Dendritic cell treated with granulocyte-macrophage colony-stimulating factor and Interleukin-4, amounts not matched to agents 40 ng/mL and 50 ng/mL, for 4 days (primary cell): ENCODE data around the gene IGF2.

Source experiments
- H3K27ac Mint-ChIP-seq: one replicate; pipeline ENCODE4 v1.8.0; 2022; ENCODE audit warnings: mild to moderate bottlenecking, mixed read lengths
- H3K27me3 Mint-ChIP-seq: one replicate; pipeline ENCODE4 v1.8.0; 2022; ENCODE audit warnings: mild to moderate bottlenecking, mixed read lengths
- H3K36me3 Mint-ChIP-seq: one replicate; pipeline ENCODE4 v1.8.0; 2022; ENCODE audit warnings: low read depth, mixed read lengths
- H3K4me1 Mint-ChIP-seq: one replicate; pipeline ENCODE4 v1.8.0; 2022; ENCODE audit warnings: low read depth, mixed read lengths
- H3K4me3 Mint-ChIP-seq: one replicate; pipeline ENCODE4 v1.8.0; 2022; ENCODE audit warnings: mild to moderate bottlenecking, moderate library complexity, mixed read lengths
- H3K9me3 Mint-ChIP-seq: one replicate; pipeline ENCODE4 v1.8.0; 2022; ENCODE audit warnings: mixed read lengths
- intact Hi-C: fragments of 100-400 bp; cut with micrococcal nuclease; formaldehyde crosslinking; loops from one replicate; pipeline ENCODE4 v1.15.0; 2022

The IGF2 gene

DNA sequence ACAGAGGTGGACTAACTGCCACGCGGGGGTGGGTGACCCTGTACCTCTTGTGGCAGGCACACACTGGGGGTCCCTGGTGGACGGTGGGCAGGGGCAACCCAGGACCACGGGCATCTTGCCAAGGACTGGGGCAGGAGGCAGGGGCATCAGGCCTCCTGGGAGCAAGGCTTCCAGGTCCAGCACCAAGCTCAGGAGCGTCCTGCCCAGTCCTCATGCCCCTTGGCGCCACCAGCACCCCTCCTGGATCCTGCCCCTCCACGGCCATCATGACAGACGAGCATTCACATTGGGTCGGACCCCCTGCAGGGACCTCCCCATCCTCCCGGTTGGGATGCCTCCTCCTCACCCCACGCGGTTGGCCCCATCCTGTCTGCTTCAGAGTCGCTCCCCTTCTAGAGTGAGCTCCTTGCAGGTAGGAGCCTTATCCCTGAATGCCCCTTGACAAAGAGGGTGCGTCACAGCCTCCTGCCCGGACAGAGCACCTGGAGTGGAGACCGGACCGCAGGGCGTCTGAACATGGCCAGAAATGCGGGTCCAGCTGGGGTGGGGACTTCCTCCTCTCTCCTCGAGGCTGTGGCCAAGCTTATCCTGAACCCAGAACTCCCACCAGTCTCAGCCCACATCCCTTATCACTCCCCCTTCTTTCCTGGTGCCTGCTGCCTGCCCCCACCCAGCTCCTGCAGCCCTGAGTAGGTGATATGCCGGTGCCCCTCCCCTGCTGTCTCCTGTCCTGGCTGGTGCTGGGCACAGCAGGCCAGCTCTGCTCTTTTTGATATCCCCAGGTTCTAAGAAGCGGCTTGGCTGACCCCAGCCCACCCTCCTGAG lies 40.3 kb downstream of the IGF2 start:
- H3K27me3 Mint-ChIP-seq, result peaks cover 7% of the 10 kb centered on the region
- H3K9me3 Mint-ChIP-seq, result no peaks in the 10 kb centered on the region
- no peaks in the 10 kb centered on the region for H3K4me1 Mint-ChIP-seq
- no peaks in the 10 kb centered on the region for H3K36me3 Mint-ChIP-seq
- intact Hi-C loops, result no loop called here
- H3K27ac Mint-ChIP-seq, result no peak overlapping the region
- no peak overlapping the region for H3K4me3 Mint-ChIP-seq

- peaks cover 14% of the 10 kb centered on the region for H3K27me3 Mint-ChIP-seq
- H3K4me3 Mint-ChIP-seq, result no peak overlapping the region
- intact Hi-C loops, result no loop called here
- H3K36me3 Mint-ChIP-seq, result no peaks in the 10 kb centered on the region
- H3K4me1 Mint-ChIP-seq, result no peaks in the 10 kb centered on the region
- no peaks in the 10 kb centered on the region for H3K9me3 Mint-ChIP-seq
- no peak overlapping the region for H3K27ac Mint-ChIP-seq
Observed at GRCh38 chr11:2097998-2098690, 41.0 kb downstream of the IGF2 start.

GRCh38 chr11:2097356-2097997 lies 41.7 kb downstream of the IGF2 start:
- Mint-ChIP-seq H3K27me3 (peaks cover 19% of the 10 kb centered on the region), H3K4me3 (no peak overlapping the region), H3K4me1 (no peaks in the 10 kb centered on the region), H3K9me3 (no peaks in the 10 kb centered on the region), H3K36me3 (no peaks in the 10 kb centered on the region), H3K27ac (no peak overlapping the region)
- intact Hi-C loops, result no loop called here

DNA sequence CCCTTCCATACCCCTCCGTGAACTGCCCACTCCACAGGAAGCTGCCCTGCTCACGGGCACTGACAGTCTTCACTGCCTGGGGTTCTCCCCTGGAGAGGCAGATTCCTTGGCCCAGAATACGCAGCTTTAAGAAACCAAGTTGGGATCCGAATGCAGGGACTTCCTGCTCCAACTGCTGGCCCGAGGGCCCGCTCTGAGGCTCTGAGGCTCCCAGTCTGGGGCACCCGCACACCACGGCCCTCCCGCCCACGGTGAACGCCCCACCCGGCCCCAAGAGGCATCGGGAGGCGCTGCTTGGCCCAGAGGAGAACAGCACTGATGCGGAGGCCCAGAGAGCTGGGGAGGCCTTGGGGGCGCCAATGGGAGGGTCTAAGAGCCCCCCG lies 42.3 kb downstream of the IGF2 start:
- no peaks in the 10 kb centered on the region for H3K9me3 Mint-ChIP-seq
- H3K27me3 Mint-ChIP-seq, result peaks cover 22% of the 10 kb centered on the region
- intact Hi-C loops, result no loop called here
- H3K4me3 Mint-ChIP-seq, result no peak overlapping the region
- no peaks in the 10 kb centered on the region for H3K4me1 Mint-ChIP-seq
- no peaks in the 10 kb centered on the region for H3K36me3 Mint-ChIP-seq
- no peak overlapping the region for H3K27ac Mint-ChIP-seq

- Mint-ChIP-seq H3K36me3 (no peaks in the 10 kb centered on the region), H3K27ac (no peak overlapping the region), H3K4me3 (no peak overlapping the region), H3K27me3 (peaks cover 25% of the 10 kb centered on the region), H3K9me3 (no peaks in the 10 kb centered on the region), H3K4me1 (no peaks in the 10 kb centered on the region)
- intact Hi-C loops, result no loop called here
Observed at GRCh38 chr11:2096011-2096918, 42.9 kb downstream of the IGF2 start.

DNA sequence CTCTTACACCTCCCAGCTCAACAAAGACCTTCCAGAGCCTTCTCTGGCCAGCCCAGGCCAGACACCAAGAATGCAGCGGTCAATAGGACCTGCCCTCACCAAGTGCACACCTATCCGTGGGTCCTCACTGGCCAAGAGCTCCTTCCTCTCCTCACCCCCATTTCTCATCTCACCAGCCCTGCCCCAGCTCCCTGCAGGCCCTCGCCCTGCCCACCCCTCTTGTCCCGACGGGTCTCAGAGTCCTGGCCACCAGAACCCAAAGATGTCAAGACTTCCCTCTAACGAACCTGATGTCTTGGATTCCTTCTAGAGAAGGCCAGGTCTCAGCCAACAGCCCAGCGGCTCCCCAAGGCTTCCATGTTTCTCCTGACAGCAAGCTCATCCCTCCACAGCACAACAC lies 43.6 kb downstream of the IGF2 start:
- Mint-ChIP-seq H3K27me3 (peaks cover 25% of the 10 kb centered on the region), H3K36me3 (no peaks in the 10 kb centered on the region), H3K4me1 (no peaks in the 10 kb centered on the region), H3K9me3 (no peaks in the 10 kb centered on the region), H3K4me3 (no peak overlapping the region), H3K27ac (no peak overlapping the region)
- intact Hi-C loops, result no loop called here

DNA sequence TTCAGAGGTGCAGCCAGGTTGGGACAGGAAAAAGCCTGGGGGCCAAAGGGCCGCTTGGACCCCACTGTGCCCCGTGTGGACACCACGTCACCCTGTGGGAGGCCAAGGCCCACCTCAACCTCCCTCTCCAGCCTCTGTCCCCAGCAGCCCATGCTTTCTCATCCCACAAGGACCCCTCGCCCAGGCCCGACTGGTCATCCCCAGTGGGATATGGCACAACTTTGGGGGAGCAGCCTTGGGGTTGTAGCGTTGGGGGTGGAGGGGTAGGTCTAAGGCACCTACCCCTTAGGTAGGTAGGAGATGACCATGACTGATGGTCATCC lies 44.0 kb downstream of the IGF2 start:
- no peaks in the 10 kb centered on the region for H3K9me3 Mint-ChIP-seq
- H3K4me1 Mint-ChIP-seq, result no peaks in the 10 kb centered on the region
- no peak overlapping the region for H3K4me3 Mint-ChIP-seq
- no peak overlapping the region for H3K27ac Mint-ChIP-seq
- H3K36me3 Mint-ChIP-seq, result no peaks in the 10 kb centered on the region
- intact Hi-C loops, result no loop called here
- peaks cover 25% of the 10 kb centered on the region for H3K27me3 Mint-ChIP-seq

DNA sequence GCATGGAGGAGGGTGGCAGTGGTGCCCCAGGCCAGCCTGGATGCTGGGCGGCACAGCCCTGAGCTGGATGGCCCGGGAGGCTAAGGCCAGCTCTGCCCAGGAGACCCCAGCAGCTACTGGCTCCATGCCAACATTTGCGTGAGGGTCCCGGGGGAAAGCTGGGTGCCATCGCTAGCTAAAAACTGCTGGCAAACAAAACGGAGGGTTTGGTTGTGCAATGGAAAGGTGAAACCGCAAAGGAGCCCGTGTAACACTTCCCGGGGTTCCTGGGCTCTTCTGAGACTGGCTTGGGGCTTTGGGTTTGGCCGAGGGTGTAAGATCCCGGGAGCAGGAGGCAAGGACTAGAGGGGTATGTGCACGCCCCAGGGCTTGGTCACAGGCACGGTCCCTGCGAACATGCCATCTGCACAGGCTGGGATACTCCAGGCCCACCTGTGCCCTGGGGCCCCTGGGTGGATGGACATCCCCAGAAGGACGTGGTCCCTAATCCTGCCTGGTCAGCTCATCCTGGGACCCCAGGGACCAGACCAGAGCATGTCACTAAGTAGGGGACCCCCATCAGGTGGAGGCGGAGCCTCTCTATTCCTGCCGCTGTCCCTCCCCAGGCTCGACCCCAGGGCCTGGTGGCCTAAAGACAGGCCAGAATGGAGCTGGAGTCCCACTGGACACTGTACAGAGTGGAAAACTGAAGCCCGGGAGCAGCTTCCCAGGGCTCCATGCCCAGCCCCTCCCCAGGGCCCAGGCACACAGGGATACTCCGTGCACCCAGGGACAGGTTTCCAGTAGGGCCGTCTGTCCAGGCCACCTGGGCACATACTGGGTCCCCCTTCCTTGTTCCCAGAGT lies 44.6 kb downstream of the IGF2 start:
- Mint-ChIP-seq H3K4me3 (no peak overlapping the region), H3K36me3 (no peaks in the 10 kb centered on the region), H3K9me3 (no peaks in the 10 kb centered on the region), H3K27me3 (peaks cover 25% of the 10 kb centered on the region), H3K27ac (no peak overlapping the region), H3K4me1 (no peaks in the 10 kb centered on the region)
- intact Hi-C loops, result no loop called here

DNA sequence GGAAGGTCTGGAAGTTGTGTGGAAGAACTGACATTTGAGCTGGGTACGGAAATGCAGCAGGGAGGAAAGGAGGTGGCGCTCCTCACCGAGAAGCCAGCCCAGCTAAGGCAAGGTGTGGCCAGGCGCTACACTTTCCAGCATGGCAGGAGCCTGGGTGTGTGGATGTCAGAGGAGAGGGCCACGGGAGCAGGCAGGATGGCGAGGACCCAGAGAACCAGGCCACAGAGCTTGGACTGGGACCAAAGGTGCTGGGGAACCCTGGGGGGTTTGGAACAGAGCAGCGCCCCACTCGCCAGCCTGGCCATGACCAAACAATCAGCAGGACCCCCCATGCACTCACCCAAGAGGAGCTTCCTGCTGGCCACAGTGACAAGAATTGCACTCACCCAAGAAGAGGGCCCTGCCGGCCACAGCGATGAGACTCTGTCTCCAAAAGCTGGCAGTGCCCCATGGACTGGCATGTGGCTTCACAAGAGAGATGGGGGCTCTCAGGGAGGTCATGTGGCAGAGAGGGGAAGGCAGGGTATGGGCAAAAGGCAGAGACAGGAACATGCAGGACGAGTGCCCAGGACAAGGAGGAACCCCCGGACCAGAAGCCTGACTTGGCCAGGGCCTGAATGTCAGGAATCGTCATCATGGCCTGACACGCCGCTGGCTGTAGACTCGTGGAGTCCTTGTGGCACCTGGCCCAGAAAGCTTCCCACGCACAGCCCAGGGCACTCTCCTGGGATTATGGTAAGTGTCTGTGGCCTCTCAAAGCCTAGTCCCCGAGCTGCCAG lies 45.4 kb downstream of the IGF2 start:
- Mint-ChIP-seq H3K9me3 (no peaks in the 10 kb centered on the region), H3K36me3 (no peaks in the 10 kb centered on the region), H3K4me1 (no peaks in the 10 kb centered on the region), H3K27me3 (peaks cover 25% of the 10 kb centered on the region), H3K4me3 (no peak overlapping the region), H3K27ac (no peak overlapping the region)
- intact Hi-C loops, result no loop called here

DNA sequence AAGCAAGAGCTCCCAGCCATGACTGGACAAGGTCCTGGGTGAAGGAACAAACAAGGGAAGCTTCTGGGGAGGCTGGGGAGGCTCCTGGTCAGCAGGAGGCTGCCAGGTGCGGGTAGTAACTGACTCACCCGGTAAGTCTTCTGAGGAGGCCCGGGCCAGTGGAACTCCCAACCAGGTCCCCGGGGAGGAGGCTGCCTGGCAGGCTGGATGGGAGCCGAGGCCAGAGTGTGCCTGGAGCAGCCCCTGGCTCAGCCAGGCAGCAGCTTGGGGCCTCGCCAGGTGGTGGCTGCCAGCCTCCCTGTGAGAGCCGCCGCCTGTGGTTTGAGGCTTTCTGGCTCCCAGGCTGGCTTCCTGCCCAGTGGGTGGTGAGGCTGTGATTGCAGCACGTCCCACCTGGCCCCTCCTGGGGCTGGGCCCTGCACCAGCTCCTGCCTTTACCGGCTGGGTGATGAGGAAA lies 46.2 kb downstream of the IGF2 start:
- H3K27me3 Mint-ChIP-seq, result peaks cover 28% of the 10 kb centered on the region
- no peak overlapping the region for H3K4me3 Mint-ChIP-seq
- H3K36me3 Mint-ChIP-seq, result no peaks in the 10 kb centered on the region
- intact Hi-C loops, result no loop called here
- H3K9me3 Mint-ChIP-seq, result no peaks in the 10 kb centered on the region
- no peak overlapping the region for H3K27ac Mint-ChIP-seq
- no peaks in the 10 kb centered on the region for H3K4me1 Mint-ChIP-seq

DNA sequence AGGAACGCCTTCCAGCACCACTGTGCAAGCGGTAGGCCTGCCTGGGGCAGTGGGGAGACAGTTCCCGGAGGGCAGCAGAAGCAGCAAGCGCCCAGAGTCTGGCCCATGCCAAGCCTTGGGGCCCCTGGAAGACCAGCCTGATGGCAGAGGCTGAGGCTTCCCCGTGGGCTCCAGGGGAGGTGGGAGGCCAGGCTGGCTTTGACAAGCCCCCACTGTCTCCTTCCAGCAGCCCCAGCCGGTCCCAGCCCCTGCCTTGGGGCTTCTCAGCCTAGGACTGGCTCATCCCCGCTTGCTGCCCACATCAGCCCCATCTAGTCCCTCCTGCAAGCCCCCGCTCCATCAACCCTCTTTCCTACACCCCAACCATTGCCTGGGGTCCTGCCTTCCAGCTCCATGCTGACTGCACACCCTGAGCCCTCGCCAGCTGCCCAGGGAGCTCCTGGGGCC lies 46.7 kb downstream of the IGF2 start:
- Mint-ChIP-seq H3K36me3 (no peaks in the 10 kb centered on the region), H3K4me1 (no peaks in the 10 kb centered on the region), H3K27me3 (peaks cover 28% of the 10 kb centered on the region), H3K27ac (no peak overlapping the region), H3K9me3 (no peaks in the 10 kb centered on the region), H3K4me3 (no peak overlapping the region)
- intact Hi-C loops, result no loop called here

- no peaks in the 10 kb centered on the region for H3K9me3 Mint-ChIP-seq
- intact Hi-C loops, result no loop called here
- no peak overlapping the region for H3K27ac Mint-ChIP-seq
- peaks cover 28% of the 10 kb centered on the region for H3K27me3 Mint-ChIP-seq
- H3K36me3 Mint-ChIP-seq, result no peaks in the 10 kb centered on the region
- H3K4me1 Mint-ChIP-seq, result no peaks in the 10 kb centered on the region
- H3K4me3 Mint-ChIP-seq, result no peak overlapping the region
Observed at GRCh38 chr11:2091786-2092463, 47.3 kb downstream of the IGF2 start.
